GM18498 (cell line): Measurements from ENCODE around the gene FAM162B.
"Not testable (repeated sequence)": the region's sequence is repeated elsewhere in the genome, so short reads cannot be mapped to it uniquely, and the experiment has no call there.

Experiments
- ATAC-seq: cut with Tn5 transposase; IDR thresholded peaks from one replicate; pipeline ENCODE4 v1.9.1; 2021; ENCODE audit warnings: mild to moderate bottlenecking, moderate library complexity; ENCODE audit not compliant: unreplicated experiment

The FAM162B gene

DNA sequence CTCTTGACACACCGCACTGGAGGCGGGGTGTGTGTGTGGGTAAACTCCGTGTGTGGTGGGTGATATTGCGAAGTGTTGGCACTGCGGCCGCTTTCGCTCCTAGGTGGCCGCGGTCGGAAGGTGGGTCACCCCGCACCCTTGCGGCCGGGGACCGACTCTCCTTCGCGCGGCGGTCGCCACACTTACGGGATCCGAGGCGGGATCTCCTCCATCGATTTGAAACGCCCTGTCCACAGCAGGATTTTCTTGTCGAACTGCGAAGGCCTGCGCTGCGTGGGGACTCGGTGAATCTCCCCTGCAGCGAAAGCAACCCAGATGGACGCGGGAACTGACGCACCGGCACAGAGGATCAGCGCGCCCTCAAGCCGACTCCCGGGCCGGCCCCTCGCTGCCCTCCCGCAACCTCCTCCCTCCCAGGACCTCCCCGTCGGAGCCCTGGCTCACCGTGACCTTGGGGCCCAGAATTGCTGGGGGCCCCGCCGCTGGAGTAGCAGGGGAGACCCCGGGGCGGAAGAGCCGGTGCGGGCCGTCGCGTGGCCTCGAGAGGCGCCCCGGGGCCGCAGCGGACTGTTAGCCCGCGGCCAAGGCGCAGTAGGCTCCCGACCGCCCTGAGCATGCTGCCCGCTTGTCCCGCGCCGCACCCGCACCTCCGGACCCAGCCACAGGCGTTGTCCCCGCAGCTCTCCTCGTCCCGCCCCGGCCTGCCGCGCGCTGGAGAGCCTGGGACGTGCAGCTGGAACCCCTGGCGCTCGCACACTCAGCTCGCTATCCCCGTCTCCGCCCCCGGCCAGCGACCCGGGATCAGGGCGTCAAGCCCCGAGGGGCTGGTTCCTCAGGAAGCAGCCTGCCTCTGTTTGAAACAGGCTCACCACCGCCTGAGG is at the start of gene FAM162B:
FAM162B (minus strand) TSS at position 759 of the 881 bp plus-strand sequence; CDS start at position 616, 143 bp downstream.
- no peak for ATAC-seq

GRCh38 chr6:116812051-116812650 is 46.6 kb upstream of the FAM162B start:
- ATAC-seq = no peak

DNA sequence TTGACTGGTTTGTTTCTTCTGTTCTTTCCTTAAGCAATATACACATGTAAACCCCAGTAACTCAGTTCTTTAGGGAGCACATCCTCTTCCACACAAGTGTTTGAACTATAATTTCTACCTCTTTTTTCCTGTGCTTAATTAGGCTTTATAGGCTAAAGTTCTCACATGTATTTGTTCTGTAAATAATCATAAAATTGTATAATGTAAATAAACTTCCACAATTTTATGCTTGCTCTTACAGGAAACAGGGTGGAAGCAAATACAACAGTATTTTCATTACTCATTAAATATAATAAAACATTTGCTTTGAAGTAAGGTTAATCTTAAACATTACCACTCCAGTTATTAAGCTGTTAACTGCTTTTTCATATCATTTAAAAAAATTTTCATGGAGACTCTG is 36.5 kb upstream of the FAM162B start:
- no peak for ATAC-seq

DNA sequence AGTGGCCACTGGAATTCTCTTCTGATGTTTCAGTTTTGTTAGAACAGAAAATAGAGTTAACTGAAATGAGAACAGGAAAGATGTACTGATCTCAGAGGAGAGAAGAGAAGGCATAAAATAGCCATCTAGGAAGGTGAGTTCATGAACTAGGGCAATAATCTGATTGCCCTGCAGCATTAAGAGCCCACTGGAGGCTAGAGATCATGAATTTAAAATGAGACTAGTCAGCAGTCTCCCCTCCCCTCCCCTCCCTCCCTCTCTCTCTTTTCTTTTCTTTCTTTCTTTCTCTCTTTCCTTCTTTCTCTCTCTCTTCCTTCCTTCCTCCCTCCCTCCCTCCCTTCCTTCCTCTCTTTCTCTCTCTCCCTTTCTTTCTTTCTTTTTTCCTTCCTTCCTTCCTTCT is 34.4 kb upstream of the FAM162B start:
- no peak for ATAC-seq

GRCh38 chr6:116797585-116797984 is 32.1 kb upstream of the FAM162B start:
- no peak for ATAC-seq

- no peak for ATAC-seq
These were observed 27.7 kb upstream of the FAM162B start for GRCh38 chr6:116793224-116793623.

GRCh38 chr6:116783852-116784251 is 18.3 kb upstream of the FAM162B start:
- no peak for ATAC-seq

GRCh38 chr6:116779573-116780164 is 14.2 kb upstream of the FAM162B start:
- ATAC-seq = no peak

GRCh38 chr6:116773886-116774285 is 8.4 kb upstream of the FAM162B start:
- no peak for ATAC-seq

- no peak for ATAC-seq
These were observed 6.9 kb upstream of the FAM162B start for GRCh38 chr6:116772450-116772849.

DNA sequence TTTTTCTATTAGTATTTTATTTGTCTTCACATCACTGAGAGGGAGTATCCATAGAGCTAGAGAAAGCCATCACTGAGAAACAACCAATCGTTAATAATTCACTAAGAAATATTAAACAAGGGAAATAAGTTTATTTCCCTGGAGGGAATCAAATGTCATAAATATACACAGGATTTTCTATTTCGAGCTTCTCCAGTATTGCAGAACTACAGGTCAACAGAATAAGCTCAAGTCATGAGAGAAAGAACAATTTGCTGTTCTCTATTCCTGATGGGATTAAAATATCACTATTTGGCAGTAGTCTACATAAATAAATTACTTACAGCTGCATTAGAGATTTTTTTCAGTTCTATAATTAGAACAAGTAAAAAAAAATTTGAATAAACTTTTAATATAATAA is 2.2 kb upstream of the FAM162B start:
- ATAC-seq = no peak

DNA sequence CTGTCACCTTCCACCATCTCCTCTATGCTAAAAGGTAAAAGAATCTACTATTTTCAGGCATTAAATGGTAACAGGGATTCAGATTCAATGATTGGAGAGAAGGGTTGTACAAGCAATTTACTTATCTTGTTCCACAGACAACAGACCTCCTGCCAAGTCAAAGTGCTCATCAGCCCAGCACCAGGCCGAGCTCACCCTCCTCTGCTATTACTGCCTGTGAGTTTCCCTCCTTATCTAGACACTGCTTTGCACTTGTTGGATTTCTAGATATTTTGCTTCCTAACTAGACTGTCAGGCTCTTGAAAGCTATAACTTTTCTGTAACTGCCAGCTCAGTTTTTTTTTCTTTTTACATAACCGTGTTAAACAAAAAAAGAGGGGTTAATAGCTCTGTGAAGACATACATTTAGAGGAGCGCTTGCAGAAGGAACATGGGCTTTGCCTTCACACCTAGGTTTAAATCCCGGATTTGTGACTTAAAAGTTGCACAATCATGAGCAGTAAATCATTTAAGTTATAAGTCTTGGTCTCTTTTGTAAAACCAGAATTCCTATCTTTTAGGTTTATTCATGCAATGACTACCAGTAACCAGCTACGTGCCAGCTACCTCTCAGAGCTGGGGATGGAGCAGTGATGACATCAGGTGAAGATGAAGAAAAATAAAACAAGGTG is 1.1 kb upstream of the FAM162B start:
- no peak for ATAC-seq

DNA sequence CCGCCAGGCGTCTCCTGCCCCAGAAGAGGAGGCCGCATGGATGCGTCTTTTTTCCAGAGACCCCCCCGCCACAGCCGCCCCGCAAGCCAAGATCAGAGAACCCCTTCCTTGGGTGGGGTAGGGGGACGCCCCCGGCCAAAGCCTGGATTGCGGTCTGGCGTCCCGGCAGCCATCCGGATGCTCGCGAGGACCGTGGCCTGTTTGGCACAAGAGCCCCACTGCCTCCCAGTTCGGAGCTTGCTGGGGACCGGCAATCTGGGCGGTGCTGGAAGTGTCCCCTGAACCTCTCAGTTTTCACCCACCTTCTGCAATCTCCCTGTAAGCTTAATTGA is 924 bp downstream of the FAM162B start:
- ATAC-seq = no peak

- ATAC-seq = no peak
These were observed 1.5 kb downstream of the FAM162B start for GRCh38 chr6:116763906-116764628.

DNA sequence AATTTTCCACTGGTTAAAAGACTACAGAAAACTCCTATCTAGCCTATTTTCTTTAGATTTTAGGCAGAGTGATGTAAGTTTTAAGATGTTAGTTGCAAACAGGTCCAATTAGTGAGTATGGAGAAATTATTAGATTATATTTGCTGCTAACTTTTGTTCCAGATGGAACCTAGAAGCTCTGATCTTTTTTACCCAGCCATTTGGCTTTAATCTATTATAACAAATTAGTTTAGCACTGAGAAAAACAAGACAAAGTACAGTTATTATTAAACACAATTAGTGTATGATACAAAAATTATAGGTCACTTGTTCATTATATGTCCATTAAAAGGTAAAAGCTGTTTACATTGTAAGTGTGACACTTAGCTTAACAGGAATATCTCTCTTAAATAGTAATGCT is 2.5 kb downstream of the FAM162B start:
- ATAC-seq = no peak

DNA sequence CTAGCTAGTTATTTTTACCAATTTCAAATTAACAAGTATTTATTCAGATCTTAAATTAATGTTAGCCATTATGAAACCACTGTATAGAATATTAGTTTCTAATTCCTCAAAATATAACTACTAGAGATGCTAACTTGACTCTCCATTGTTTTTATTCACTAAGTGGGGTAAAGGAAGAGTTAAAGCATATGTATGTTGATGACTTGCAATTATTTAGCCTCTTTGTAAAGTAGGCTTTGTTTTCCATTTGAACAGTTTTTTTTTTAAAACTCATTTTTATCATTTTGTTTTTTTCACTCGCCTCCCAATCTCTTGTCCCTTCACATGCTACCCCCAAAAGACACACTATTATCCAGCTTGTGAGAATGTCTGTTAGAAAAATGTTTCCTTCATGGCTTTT is 3.3 kb downstream of the FAM162B start:
- no peak for ATAC-seq

DNA sequence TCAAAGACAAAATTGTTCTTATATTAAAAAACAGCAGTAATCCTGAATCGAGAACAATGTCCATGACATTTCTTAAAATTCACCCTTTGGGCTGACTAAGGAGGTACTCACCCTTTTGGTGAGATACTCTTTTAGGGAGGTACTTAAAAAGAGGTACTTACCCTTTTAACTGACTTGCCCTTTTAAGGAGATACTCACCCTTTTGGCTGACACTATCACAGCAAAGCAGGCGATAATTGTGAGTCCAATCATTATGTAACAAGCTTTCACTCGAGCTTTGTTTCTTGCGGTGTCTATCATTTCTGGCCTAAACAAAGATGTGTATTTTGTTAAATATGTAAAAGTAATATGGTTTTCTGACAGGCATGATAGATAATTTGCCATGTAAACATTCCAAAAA is 3.7 kb downstream of the FAM162B start:
- ATAC-seq = no peak

- ATAC-seq = no peak
These were observed 20.3 kb downstream of the FAM162B start for GRCh38 chr6:116745176-116745575.

DNA sequence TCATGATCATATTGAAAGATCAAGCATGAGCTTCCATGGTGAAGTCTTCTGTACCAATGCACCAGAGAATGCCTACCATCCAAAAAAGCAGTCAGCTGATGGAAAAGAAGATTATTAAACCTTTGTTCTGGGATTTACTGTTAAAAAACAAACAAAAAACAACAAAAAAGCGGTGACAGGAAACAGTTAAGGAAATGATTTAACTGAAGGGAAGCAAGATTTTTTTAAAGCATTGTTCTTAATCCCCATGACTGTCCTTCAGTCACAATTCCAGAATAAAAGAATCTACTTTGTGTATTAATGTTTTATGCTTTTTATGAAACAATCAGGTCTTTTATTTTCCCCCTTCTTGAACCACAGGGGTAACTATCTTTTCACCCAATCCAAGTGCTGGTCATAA is 23.9 kb downstream of the FAM162B start:
- no peak for ATAC-seq

DNA sequence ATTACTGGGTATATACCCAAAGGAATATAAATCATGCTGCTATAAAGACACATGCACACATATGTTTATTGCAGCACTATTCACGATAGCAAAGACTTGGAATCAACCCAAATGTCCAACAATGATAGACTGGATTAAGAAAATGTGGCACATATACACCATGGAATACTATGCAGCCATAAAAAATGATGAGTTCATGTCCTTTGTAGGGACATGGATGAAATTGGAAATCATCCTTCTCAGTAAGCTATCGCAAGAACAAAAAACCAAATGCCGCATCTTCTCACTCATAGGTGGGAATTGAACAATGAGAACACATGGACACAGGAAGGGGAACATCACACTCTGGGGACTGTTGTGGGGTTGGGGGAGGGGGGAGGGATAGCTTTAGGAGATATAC is 25.0 kb downstream of the FAM162B start:
- not testable (repeated sequence) for ATAC-seq

DNA sequence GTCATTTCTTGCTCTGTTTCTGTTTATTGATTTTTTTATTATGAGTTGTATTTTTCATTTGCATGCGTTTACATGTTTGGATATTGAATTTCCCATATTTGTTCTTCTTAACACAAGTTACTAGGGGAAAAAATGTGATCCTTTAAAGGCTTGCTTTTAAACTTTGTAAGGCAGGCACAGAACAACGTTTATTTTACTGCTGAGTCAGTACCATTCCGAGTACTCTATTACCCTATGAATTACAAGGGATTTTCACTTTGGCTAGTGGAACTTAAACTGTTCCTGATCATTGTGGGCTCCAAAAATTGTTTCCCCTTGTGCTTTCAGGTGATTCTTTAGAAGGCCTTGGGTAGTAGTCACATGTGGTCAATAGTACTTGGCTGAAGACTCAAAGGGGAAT is 28.5 kb downstream of the FAM162B start:
- no peak for ATAC-seq
